HG03521 (cell line): ENCODE measurements around the gene SERPINA9.
"Not testable (repeated sequence)": the region's sequence is repeated elsewhere in the genome, so short reads cannot be mapped to it uniquely, and the experiment has no call there.

Experiments used
- ATAC-seq: cut with Tn5 transposase; IDR thresholded peaks from one replicate; pipeline ENCODE4 v1.9.1; 2021; ENCODE audit warnings: mild to moderate bottlenecking, moderate library complexity; ENCODE audit not compliant: unreplicated experiment

The SERPINA9 gene, protein sequence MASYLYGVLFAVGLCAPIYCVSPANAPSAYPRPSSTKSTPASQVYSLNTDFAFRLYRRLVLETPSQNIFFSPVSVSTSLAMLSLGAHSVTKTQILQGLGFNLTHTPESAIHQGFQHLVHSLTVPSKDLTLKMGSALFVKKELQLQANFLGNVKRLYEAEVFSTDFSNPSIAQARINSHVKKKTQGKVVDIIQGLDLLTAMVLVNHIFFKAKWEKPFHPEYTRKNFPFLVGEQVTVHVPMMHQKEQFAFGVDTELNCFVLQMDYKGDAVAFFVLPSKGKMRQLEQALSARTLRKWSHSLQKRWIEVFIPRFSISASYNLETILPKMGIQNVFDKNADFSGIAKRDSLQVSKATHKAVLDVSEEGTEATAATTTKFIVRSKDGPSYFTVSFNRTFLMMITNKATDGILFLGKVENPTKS

DNA sequence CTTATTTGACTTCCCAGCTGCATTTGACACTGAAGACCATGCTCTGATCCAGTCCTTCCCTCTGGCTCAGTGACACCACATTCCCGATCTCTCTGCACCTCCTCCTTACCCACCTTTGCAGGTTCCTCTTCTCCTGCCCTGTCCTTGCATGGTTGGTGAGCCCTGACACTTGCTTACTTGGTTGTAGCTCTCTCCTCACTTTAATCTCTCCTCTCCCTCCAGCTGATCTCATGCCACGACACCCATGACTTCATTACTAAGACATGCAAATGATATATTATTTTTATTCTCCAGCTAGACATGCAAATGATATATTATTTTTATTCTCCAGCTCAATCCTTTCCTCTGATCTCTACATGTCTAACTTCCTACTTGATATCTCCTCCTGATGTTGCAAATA is at the start of gene SERPINA9:
TSS of gene SERPINA9 (minus strand) at position 175 of the 400 bp plus-strand sequence. CDS start 6,357 bp downstream, outside the sequence.
- ATAC-seq, result no peak

DNA sequence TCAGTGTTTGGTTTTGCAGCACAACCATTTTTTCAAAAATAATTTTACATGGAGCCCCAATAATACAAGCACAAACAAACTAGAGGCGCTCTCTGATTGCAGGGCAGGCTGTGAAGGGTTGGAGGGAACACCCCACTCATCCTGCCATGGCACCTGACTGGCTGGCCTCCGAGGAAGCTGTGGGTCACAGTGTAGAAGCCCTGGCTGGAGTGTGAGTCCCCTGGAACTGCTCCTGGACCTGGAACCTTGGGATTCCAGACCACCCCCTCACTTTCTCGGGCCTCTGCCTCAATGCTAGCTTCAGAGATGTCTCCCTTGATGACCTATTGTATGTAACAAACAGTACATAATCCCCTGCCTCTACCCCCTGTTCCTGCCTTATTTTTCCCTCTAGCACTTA is 48.1 kb upstream of the SERPINA9 start:
- ATAC-seq, result no peak

DNA sequence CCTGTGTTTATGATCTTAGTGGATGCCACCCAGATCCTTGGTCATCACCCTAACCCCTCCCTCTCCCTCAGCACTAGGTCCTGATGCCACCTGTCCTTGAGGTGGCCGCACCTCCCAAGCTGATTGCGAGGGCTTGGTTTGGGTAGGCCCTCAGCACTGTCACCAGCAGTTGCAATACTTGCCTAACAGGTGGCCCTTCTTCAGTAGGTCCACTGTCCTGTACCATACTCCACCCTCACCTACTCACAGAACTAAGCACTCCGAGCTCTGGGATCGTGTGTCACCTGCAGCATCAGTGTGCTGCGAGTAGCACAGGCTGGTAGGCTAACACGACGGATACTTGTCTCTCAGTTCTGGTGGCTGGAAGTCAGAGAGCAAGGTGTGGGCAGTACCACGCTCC is 47.3 kb upstream of the SERPINA9 start:
- ATAC-seq, result no peak

DNA sequence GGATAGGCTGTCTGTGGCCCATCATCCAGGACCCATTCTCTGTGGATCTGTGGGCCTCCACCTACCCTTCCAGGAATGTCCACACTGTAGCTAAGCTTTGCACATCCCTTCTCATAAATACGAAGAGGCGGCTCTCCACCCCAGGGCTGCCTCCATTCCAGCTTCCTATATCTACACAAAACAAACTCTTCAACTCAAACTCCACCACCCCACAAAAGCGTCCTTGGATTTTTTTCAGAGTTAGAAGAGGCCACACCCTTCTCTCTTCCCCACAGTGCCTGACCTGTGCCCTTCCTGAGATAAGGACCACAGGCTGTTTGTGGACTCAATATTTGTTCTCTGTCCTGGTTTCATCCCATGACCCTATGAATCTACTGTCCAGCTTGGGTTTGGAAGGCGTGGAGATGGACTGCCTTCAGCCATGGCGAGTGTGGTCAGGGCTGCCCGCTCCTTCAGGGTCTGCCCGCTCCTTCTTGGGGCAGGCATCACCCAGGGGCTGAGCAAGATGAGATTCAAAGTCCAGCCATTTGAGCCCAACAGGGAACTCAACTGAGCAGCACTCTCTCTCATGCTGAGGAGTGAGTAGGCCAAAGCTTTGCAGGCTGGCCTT is 46.2 kb upstream of the SERPINA9 start:
- ATAC-seq, result no peak

DNA sequence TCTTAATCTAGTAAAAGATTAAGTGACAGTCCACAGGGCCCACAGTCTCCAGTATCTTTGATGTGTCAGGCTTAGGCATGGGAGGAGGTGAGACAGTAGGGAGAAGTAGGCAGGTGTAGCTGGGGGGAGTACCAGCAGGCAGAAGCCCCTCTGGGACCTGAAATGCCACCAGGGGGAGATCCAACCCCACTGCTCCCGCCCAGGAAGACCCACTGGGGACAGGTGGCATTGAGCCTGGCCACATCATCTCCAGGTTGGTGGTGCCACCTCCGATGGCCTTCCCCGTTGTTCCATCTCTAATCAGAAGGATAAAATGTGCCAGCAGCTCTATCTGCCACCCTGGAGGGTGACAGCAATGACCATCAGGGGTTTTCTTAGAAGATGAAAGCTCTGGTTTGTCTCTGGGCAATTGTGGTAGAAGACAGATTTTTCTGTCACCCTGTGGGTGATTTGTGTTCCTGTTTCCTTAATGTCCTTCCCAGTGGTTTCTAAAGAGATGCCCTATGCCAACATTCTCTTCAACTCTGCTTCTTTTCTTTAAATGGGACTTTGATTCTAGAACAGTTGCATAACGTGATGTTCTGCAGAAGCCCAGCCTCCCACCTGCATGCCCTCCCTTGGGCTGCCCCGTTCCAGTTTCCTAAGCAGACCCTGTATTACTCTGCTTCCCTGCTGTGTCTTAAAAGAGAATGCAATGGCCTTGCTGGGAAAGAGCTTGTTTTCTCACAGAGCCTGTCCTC is 45.5 kb upstream of the SERPINA9 start:
- no peak for ATAC-seq

DNA sequence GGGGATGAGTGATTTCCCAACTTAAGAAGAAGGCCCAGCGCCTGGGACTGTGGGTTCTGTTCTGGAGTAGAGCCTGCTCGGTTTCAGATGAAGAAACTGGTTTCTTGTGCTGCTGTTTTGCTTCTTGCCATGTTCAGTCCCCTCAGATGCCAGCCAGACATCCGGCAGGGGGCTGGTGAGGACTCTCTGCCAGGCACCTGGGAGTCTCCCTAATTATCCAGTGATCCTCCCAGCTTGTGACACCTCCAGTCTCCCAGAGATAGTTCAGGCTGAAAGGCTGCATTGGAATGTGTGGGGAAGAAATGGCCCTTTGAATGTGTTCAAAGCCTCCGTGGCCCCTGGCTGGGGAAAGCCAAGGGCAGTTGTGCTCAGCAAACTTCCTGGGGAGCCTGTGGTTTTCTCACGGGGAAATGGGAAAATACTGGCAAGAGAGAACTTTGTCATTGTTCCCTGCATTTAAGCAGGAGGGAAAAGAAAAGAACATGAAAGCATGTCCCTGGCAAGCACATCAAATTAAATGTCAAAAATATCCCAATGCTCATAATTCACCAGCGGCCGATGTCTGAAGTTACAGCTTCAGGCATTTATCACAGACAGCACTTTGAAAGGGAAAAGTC is 41.8 kb upstream of the SERPINA9 start:
- no peak for ATAC-seq

DNA sequence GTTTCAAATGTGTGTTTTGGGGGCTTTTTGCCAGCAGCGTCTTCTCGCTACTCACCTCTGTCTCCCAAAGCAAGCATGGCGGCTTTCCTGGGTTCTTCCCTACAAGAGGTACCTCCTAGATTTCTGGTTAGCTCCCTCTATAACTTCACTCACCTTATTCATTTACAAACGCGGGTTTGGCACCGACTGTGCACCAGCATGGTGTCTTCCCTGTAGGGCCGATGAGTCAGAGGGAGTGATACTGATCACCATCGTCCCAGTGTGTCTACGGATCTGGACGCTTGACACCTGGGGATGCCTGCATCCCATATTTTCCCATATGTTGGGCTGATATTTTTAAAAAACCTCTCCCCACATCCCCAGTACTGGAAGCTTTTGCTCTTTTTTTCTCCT is 41.2 kb upstream of the SERPINA9 start:
- no peak for ATAC-seq

DNA sequence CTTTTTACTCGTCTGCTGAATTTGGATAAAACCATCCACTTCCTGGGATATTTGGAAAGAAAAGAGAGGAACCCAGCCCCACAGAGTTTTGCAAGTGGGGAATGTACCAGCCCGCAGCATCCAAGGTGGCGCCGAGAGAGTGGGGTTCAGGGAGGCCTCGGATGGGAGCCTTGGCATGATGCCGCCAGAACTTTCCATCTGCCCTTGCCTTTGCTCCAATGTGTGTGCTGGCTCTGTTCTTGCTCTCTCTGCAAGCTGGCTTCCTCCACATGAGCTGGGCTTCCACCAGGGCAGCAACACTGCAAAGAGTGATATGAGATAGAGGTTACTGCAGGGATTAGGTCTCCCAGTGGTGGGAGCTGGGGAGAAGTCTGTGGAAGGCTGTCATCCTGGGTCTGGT is 39.9 kb upstream of the SERPINA9 start:
- ATAC-seq, result no peak

DNA sequence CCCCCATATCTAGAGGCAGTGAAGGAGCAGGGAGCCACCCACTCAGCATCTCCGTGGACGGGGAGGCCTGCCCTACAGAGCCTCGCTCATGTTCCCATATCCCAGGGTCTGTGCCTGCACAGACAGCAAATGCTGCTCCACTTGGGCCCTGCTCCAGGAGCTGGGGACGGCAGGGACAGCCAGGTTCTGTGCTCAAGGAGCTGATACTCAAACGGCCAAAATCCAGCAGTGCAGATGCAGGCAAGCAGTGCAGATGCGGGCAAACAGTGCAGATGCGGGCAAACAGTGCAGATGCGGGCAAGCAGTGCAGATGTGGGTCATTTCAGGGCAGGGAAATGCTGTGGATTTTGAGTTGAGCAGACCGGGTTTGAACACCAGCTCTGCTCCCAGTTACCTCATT is 39.4 kb upstream of the SERPINA9 start:
- no peak for ATAC-seq

DNA sequence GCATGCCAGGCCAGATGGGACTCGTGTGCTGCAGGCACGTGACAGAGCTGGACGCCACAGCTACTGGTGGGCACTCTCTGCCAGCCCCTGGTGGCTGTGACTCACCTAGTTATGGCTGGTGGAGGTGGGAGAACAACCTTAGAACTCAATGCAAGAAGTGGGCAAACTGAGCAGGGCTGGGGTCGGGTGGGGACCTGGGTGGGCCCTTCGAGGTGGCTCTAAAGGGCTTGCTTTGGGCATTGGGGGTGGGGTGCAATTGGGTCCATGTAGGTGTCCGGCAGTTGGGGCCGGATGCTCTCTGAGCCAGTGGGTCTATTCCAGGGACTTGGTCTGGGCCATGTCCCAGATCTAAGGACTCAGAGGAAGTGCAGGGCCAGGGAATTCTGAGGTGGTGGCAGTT is 38.4 kb upstream of the SERPINA9 start:
- ATAC-seq, result no peak

DNA sequence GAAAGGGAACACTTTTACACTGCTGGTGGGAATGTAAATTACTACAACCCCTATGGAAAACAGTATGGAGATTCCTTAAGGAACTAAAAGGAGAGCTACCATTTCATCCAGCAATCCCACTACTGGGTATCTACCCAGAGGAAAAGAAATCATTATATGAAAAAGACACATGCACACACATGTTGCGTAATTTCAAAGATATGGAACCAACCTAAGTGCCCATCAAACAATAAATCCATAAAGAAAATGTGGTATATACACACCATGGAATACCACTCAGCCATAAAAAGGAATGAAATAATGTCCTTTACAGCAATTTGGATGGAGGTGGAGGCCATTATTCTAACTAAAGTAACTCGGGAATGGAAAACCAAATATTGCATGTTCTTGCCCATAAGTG is 34.5 kb upstream of the SERPINA9 start:
- not testable (repeated sequence) for ATAC-seq

DNA sequence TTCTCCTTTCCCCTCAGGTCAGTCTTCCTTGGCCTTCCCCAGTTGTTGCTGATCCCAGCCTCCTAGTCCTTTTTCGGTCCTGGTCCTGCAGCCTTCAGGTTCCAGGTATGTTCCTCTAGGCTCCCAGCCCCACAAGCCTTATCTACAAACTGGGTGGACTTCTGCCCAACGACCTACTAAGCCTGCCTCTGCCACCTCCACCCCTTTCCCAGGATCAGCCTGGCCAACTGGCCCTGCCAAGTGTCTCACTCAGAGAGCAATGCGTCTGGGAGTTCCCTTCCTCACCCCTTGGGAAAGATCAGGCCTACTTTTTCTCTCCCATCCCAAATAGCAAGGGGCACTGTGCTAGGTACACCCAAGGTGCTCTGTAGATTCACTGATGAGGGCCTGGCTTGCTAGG is 33.4 kb upstream of the SERPINA9 start, which contains the start of gene SERPINA12:
TSS of gene SERPINA12 (minus strand) at position 114 of the 400 bp plus-strand sequence. CDS start 11,072 bp downstream, outside the sequence.
- ATAC-seq, result no peak

DNA sequence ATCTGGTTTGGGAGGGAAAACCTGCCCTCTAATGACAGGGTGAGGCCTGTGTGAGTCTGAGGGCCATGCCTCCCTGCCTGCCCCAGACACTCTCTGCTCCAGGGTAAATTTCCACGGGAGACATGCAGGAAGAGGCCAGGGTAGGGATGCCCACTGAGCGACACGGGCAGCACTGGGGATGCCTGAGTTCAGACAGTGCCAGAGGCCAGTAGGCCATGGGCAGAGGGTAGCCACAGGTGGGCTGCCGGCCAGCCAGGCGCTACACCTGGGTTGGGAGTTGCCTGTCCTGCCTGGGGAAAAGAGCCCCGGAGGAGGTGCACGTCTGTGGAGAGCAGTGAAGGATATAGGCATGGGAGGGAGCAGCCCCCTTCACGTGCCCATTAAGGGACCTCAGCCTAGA is 29.6 kb upstream of the SERPINA9 start:
- ATAC-seq, result no peak

DNA sequence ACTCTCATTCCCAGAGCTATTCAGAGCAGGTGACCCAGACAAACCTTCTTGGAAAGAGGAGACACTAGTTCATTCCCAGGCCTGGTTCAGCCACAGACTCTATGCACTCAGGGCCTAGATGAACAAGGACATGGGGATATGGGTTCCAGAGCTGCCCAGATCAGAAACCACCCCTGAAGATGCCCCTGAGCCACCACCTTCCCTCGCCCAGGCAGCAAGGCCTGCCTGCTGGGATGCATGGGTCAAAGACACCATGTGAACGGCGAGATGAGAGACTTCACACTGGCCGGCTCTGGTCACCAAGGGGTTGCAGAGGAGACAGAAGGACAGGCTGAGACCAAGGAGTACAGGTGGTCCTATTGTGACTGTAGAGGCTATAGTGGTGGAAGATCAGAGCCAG is 29.2 kb upstream of the SERPINA9 start:
- no peak for ATAC-seq

DNA sequence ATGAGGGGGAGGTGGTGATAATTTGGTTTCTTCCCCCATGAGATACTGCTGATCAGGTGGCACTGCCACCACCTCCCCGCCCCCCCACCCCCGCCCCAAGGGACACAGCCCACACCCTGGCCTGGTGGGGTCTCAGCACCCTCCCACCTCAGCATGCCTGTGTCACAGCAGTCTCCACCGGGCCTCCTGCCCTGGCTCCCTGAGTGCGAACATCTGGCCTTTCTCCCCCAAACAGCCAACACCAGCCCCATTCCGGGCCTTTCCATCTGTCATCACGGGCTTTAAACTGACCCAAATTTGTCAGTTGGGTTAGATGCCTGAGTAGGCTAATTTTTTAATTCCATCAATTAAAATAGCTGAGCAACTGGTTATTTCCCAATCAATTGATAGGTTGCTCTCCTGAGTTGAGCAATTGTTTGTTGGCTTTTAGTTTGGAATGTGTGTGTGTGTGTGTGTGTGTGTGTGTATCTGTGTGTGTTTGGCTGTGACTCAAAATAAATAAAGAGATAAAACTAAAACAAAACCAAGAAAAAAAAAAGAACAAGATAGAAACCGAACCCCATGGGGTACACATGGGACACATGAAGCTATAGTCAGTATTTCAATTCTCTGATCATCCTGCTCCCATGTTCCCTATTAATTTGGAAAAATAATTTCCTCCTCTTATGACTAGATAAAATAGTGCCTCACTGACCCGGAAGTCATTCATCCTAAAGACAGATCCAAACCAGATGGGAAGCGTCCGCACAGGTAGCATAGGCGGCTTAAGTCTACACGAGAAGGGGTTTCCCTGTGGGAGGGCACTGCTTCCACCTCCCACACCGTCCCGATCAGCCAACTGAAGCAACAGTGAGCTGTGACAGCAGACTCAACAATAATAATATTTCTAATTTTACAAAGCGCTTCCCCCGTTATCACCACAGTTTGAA is 25.9 kb upstream of the SERPINA9 start:
- no peak for ATAC-seq

DNA sequence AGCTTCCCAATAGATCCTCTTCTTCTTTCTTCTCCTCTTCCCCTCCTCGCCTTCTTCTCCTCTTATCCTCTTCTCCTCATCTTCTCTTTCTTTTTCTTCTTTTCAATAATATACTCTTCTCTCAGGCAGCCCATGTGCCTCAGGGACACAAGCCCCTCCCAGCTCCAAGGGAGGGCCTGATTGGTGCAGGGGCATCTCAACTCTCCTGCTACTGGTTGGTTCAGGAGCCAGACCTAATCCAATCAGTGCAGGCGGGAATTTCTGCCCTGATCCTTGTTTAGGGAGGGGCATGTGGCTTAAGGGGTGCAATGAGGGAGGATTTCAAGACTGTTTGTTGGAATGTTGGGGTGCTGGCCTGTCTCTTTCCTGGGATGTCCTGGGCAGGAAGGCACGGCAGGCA is 24.3 kb upstream of the SERPINA9 start:
- ATAC-seq, result no peak

DNA sequence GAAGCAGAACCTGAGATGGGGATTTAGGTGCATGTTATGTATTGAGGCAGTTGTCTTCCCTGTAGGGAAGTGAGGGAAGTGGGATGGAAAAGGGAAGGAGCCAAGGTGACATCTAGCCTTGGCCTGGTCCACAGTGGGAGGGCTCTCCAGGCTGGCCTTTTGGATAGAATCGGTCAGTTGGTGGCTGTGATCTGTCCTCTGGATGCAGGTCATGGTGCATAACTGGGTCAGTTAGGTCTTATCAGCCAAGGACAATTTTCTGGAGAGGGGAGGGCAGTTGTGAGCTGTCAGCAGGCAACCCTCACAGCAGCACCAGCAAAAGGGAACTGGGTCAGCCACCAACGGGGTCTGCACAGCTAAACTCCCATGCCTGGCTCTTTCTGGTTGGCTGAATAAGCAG is 23.7 kb upstream of the SERPINA9 start:
- no peak for ATAC-seq

DNA sequence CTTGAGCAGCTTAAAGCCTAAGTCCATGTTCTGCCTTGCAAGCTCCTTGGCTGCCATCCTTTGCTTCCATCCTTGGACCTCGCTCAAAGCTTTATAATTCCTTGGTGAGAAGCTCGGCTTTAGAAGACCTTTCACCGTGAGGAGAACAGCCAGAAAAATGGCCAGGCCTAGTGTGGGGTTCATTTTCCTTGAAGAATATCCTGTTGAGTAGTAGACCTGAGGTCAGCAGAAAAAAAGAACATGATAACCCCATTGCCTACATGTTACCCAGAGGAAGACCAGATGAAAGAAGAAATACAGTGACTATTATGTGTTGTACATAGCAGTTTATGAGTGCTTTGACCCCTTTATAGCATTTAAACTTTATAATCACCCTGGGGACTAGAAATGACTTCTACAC is 22.2 kb upstream of the SERPINA9 start:
- no peak for ATAC-seq

DNA sequence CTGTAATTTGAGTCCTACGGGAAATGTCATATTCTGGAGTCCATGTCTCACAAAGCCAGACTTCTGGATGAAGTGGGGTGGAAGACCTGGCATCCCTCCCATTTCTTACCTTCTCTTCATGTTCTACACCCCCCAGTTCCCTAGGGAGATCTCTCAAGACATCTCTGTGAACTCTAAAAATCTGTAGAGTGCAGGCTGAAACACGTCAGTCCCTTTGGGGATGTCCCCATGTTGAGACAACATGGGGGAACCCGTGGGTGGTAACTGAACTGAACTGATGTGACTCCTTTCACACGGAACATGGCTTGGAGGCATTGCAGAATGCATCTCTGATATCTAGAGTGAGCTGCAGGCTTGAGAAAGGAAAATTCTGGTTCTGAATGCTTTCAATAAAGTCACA is 18.1 kb upstream of the SERPINA9 start:
- no peak for ATAC-seq

DNA sequence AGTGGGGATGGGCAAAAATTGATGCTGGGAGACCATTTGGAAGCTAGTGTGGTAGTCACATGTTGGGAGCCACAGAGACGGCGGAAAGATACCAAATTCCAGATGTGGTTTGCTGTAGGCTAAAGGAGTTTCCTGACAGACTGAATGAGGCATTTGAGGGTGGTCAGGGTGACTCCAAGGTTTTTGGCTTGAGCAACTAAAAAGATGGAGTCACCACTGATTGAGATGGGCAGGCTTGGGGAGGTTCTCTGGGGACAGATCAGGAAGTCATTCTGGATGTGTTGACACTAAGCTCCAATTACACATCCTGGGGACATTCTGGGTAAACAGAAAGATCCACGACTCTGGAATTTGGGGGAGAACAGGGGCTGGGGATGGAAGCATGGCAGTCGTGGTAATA is 15.5 kb upstream of the SERPINA9 start:
- no peak for ATAC-seq
